ENCODE results near the gene GPER1.
"Not testable (repeated sequence)": the region's sequence is repeated elsewhere in the genome, so short reads cannot be mapped to it uniquely, and the experiment has no call there.

The GPER1 gene

DNA sequence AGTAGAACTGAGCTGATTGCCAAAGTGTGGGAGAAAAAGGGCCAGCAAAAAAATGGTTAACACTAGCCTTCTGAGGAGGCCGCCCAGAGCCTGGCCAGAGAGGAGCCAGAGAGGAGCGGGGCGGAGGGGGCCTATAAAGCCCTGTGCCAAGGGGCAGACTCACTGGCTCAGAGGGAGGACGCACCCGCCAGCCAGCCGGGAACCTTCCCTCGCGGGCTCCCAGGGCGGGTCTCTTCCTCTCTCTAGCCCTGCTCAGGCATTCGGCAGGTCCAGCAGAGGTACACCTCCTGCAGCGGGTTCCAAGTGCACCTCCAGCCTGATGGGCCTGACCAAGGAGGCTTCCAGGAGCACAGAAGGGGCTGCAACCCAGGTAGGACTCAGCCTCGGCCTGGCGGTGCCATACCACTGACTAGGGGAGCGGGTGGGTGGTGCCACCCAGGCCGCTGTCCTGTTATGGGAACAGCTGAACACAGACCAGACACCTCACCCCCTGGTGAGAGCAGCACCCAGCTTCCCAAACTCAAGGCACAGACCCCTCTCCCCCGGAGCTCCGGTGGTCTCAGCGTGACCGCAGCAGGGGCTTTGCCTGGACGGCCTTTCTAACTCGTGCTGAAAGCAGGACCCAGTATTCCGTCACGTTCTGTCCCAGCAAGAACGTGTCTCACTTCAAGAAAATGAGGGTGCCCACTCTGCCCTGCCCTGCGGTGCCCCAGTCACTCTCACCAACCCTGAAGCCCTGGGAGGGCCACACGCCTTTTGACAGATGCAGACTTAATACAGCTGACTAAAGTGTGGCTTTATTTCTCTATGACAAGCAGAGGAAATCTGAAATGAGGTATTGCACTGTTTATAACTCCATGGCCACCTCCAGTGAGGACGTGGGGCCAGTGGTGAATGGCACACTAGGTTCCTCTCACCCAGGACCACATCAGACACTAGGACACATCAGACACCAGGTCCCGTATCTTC is at the start of gene GPER1:
GPER1 (plus strand) TSS at position 162 of the 969 bp plus-strand sequence. CDS start 3,616 bp downstream, outside the sequence.
- Histone ChIP-seq H3K4me3 (ENCODE audit: low read depth, low read length) (peak within 1 kb of the TSS; percentile 40), H3K9ac (ENCODE audit: low read depth, low read length) (no peak within 1 kb of the TSS), H3K27me3 (ENCODE audit: control insufficient read depth, insufficient read depth, low read length) (no peaks in the 10 kb centered on the region), H3K4me1 (ENCODE audit: control insufficient read depth, insufficient read depth, low read length) (peaks cover 8% of the 10 kb centered on the region), H3K9me3 (ENCODE audit: control insufficient read depth, insufficient read depth, low read length) (no peaks in the 10 kb centered on the region), H3K36me3 (ENCODE audit: control insufficient read depth, insufficient read depth, low read length) (peaks cover 9% of the 10 kb centered on the region), H3K27ac (ENCODE audit: low read depth, low read length) (peak within 1 kb of the TSS; percentile 37)

DNA sequence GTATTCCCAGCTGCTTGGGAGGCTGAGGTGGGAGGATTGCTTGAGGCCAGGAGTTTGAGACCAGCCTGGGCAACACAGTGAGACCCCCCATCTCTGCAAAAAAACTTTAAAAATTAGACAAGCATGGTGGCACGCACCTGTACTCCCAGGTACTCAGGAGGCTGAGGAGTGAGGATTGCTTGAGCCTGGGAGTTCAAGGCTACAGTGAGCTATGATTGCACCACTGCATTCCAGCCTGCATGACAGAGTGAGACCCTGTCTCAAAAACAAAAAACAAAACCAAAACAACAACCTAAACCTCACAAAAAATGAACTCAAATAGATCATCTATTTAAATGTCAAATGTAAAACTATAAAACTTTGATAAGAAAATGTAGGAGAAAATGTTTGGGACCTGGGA is 47.7 kb upstream of the GPER1 start:
- H3K9ac ChIP-seq (ENCODE audit: low read depth, low read length); H3K27me3 ChIP-seq (ENCODE audit: control insufficient read depth, insufficient read depth, low read length); H3K9me3 ChIP-seq (ENCODE audit: control insufficient read depth, insufficient read depth, low read length); H3K4me3 ChIP-seq (ENCODE audit: low read depth, low read length); H3K27ac ChIP-seq (ENCODE audit: low read depth, low read length); H3K36me3 ChIP-seq (ENCODE audit: control insufficient read depth, insufficient read depth, low read length): not testable (repeated sequence)
- H3K4me1 ChIP-seq (ENCODE audit: control insufficient read depth, insufficient read depth, low read length) = peaks cover 11% of the 10 kb centered on the region

DNA sequence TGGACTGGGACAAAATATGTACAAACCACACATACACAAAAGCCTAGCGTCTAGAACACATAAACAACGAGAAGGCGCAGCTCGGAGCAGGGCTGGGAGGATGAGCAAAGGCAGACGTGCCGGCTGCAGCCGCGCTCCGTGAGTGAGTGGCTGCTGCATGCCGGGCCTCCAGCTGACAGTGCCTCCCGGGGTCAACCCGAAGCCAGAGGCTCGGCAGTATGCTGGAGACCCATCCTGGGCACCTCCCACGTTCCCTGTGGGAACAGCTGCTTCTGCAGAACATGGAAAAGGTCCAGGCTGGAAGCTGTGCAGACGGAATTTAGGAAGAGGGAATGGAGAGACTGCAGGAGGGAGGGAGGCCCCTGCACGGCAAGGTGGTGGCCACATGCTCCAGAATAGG is 47.1 kb upstream of the GPER1 start:
- Histone ChIP-seq H3K36me3 (ENCODE audit: control insufficient read depth, insufficient read depth, low read length) (no peaks in the 10 kb centered on the region), H3K4me3 (ENCODE audit: low read depth, low read length) (peak overlapping the region; percentile 41; the same call in 1 of the 2 replicates), H3K4me1 (ENCODE audit: control insufficient read depth, insufficient read depth, low read length) (peaks cover 12% of the 10 kb centered on the region), H3K9ac (ENCODE audit: low read depth, low read length) (no peak overlapping the region), H3K9me3 (ENCODE audit: control insufficient read depth, insufficient read depth, low read length) (peaks cover under 1% of the 10 kb centered on the region; the same call in 1 of the 2 replicates), H3K27ac (ENCODE audit: low read depth, low read length) (no peak overlapping the region), H3K27me3 (ENCODE audit: control insufficient read depth, insufficient read depth, low read length) (no peaks in the 10 kb centered on the region)

- H3K27ac ChIP-seq (ENCODE audit: low read depth, low read length) = no peak overlapping the region
Observed at GRCh38 chr7:1041551-1042491, 46.1 kb upstream of the GPER1 start.

GRCh38 chr7:1042492-1042833 is 45.5 kb upstream of the GPER1 start:
- Histone ChIP-seq H3K27ac (ENCODE audit: low read depth, low read length) (no peak overlapping the region), H3K9ac (ENCODE audit: low read depth, low read length) (no peak overlapping the region), H3K36me3 (ENCODE audit: control insufficient read depth, insufficient read depth, low read length) (no peaks in the 10 kb centered on the region), H3K4me1 (ENCODE audit: control insufficient read depth, insufficient read depth, low read length) (peaks cover 12% of the 10 kb centered on the region), H3K4me3 (ENCODE audit: low read depth, low read length) (no peak overlapping the region), H3K9me3 (ENCODE audit: control insufficient read depth, insufficient read depth, low read length) (no peaks in the 10 kb centered on the region), H3K27me3 (ENCODE audit: control insufficient read depth, insufficient read depth, low read length) (no peaks in the 10 kb centered on the region)

More at GRCh38 chr7:1041551-1042491, 46.1 kb upstream of the GPER1 start:
- H3K4me3 ChIP-seq (ENCODE audit: low read depth, low read length) = 0 out of 2 replicates have a peak overlapping the region, but pooled peaks have one; percentile 21
- H3K9ac ChIP-seq (ENCODE audit: low read depth, low read length) = no peak overlapping the region
- no peaks in the 10 kb centered on the region for H3K27me3 ChIP-seq (ENCODE audit: control insufficient read depth, insufficient read depth, low read length)
- peaks cover 12% of the 10 kb centered on the region for H3K4me1 ChIP-seq (ENCODE audit: control insufficient read depth, insufficient read depth, low read length)
- no peaks in the 10 kb centered on the region for H3K9me3 ChIP-seq (ENCODE audit: control insufficient read depth, insufficient read depth, low read length)
- H3K36me3 ChIP-seq (ENCODE audit: control insufficient read depth, insufficient read depth, low read length) = no peaks in the 10 kb centered on the region

- H3K27ac ChIP-seq (ENCODE audit: low read depth, low read length) = peak overlapping the region; percentile 93
- peaks cover 12% of the 10 kb centered on the region for H3K4me1 ChIP-seq (ENCODE audit: control insufficient read depth, insufficient read depth, low read length)
Observed at GRCh38 chr7:1043552-1044188, 44.2 kb upstream of the GPER1 start.

GRCh38 chr7:1044189-1045068 is 43.5 kb upstream of the GPER1 start, which contains the start of gene GPR146:
GPR146 (plus strand) TSS chr7:1044546; CDS start chr7:1057516, 12,970 bp downstream.
- Histone ChIP-seq H3K27ac (ENCODE audit: low read depth, low read length) (peak within 1 kb of the TSS; percentile 93), H3K9me3 (ENCODE audit: control insufficient read depth, insufficient read depth, low read length) (no peaks in the 10 kb centered on the region), H3K4me3 (ENCODE audit: low read depth, low read length) (peak within 1 kb of the TSS; percentile 76), H3K9ac (ENCODE audit: low read depth, low read length) (peak within 1 kb of the TSS; percentile 73), H3K27me3 (ENCODE audit: control insufficient read depth, insufficient read depth, low read length) (no peaks in the 10 kb centered on the region), H3K4me1 (ENCODE audit: control insufficient read depth, insufficient read depth, low read length) (peaks cover 12% of the 10 kb centered on the region), H3K36me3 (ENCODE audit: control insufficient read depth, insufficient read depth, low read length) (no peaks in the 10 kb centered on the region)

More at GRCh38 chr7:1043552-1044188, 44.2 kb upstream of the GPER1 start:
- H3K36me3 ChIP-seq (ENCODE audit: control insufficient read depth, insufficient read depth, low read length) = no peaks in the 10 kb centered on the region
- peak overlapping the region; percentile 61 for H3K4me3 ChIP-seq (ENCODE audit: low read depth, low read length)
- no peaks in the 10 kb centered on the region for H3K27me3 ChIP-seq (ENCODE audit: control insufficient read depth, insufficient read depth, low read length)
- H3K9ac ChIP-seq (ENCODE audit: low read depth, low read length) = peak overlapping the region; percentile 73
- H3K9me3 ChIP-seq (ENCODE audit: control insufficient read depth, insufficient read depth, low read length) = no peaks in the 10 kb centered on the region

GRCh38 chr7:1045069-1046063 is 42.5 kb upstream of the GPER1 start:
- Histone ChIP-seq H3K27me3 (ENCODE audit: control insufficient read depth, insufficient read depth, low read length) (no peaks in the 10 kb centered on the region), H3K27ac (ENCODE audit: low read depth, low read length) (peak overlapping the region; percentile 91), H3K9me3 (ENCODE audit: control insufficient read depth, insufficient read depth, low read length) (no peaks in the 10 kb centered on the region), H3K36me3 (ENCODE audit: control insufficient read depth, insufficient read depth, low read length) (no peaks in the 10 kb centered on the region), H3K4me3 (ENCODE audit: low read depth, low read length) (peak overlapping the region; percentile 76), H3K4me1 (ENCODE audit: control insufficient read depth, insufficient read depth, low read length) (peaks cover 12% of the 10 kb centered on the region), H3K9ac (ENCODE audit: low read depth, low read length) (no peak overlapping the region)

Measured in HUES48 (cell line).